BE2C (cell line): ENCODE measurements around the gene PIM3.

Experiments used
- DNase-seq: peaks from one replicate; pipeline ENCODE4 v3.0.0-alpha.2; 2020
- H3K27me3 ChIP-seq: fragments of 250-450 bp; sonication (Bioruptor Pico); 2 replicates; pipeline ENCODE4 v1.5.1; 2020; ENCODE audit warnings: mild to moderate bottlenecking
- H3K36me3 ChIP-seq: fragments of 250-450 bp; sonication (Bioruptor Pico); 2 replicates; pipeline ENCODE4 v1.5.1; 2020; ENCODE audit warnings: mild to moderate bottlenecking
- H3K4me1 ChIP-seq: fragments of 250-450 bp; sonication (Bioruptor Pico); 2 replicates; pipeline ENCODE4 v1.5.1; 2020
- H3K4me3 ChIP-seq: 2 replicates; pipeline ENCODE4 v1.5.1; 2011; ENCODE audit warnings: low read depth, low read length
- H3K9me3 ChIP-seq: fragments of 250-450 bp; sonication (Bioruptor Pico); 2 replicates; pipeline ENCODE4 v1.5.1; 2020
- CTCF ChIP-seq: IDR thresholded peaks from 2 replicates; pipeline ENCODE4 v1.5.1; 2012; ENCODE audit warnings: mild to moderate bottlenecking, low read depth, low read length

The PIM3 gene

GRCh38 chr22:49950396-49950994 is 10.1 kb upstream of the PIM3 start:
- no peaks in the 10 kb centered on the region for H3K36me3 ChIP-seq
- DNase-seq = no peak
- no peaks in the 10 kb centered on the region for H3K27me3 ChIP-seq
- H3K4me1 ChIP-seq = peaks cover 11% of the 10 kb centered on the region
- H3K9me3 ChIP-seq = no peaks in the 10 kb centered on the region
- H3K4me3 ChIP-seq = no peak overlapping the region
- no peak for TF ChIP-seq CTCF

- Histone ChIP-seq H3K27me3 (no peaks in the 10 kb centered on the region), H3K36me3 (no peaks in the 10 kb centered on the region), H3K9me3 (no peaks in the 10 kb centered on the region), H3K4me1 (peaks cover 5% of the 10 kb centered on the region), H3K4me3 (no peak overlapping the region)
- no peak for TF ChIP-seq CTCF
- no peak for DNase-seq
Observed at GRCh38 chr22:49951000-49951677, 9.4 kb upstream of the PIM3 start.

GRCh38 chr22:49951678-49951985 is 8.9 kb upstream of the PIM3 start:
- H3K27me3 ChIP-seq = no peaks in the 10 kb centered on the region
- peaks cover 5% of the 10 kb centered on the region; the same call in 1 of the 2 replicates for H3K4me1 ChIP-seq
- TF ChIP-seq CTCF = no peak
- no peaks in the 10 kb centered on the region for H3K36me3 ChIP-seq
- DNase-seq = no peak
- H3K4me3 ChIP-seq = no peak overlapping the region
- no peaks in the 10 kb centered on the region for H3K9me3 ChIP-seq

- Histone ChIP-seq H3K4me3 (no peak overlapping the region), H3K27me3 (no peaks in the 10 kb centered on the region), H3K9me3 (no peaks in the 10 kb centered on the region), H3K36me3 (no peaks in the 10 kb centered on the region), H3K4me1 (peaks cover 5% of the 10 kb centered on the region; the same call in 1 of the 2 replicates)
- TF ChIP-seq CTCF = no peak
- no peak for DNase-seq
Observed at GRCh38 chr22:49951986-49952896, 8.3 kb upstream of the PIM3 start.

- no peak for TF ChIP-seq CTCF
- no peaks in the 10 kb centered on the region for H3K9me3 ChIP-seq
- no peak overlapping the region for H3K4me3 ChIP-seq
- H3K36me3 ChIP-seq = no peaks in the 10 kb centered on the region
- H3K27me3 ChIP-seq = no peaks in the 10 kb centered on the region
- DNase-seq = no peak
- peaks cover 5% of the 10 kb centered on the region; the same call in 1 of the 2 replicates for H3K4me1 ChIP-seq
Observed at GRCh38 chr22:49953027-49953679, 7.4 kb upstream of the PIM3 start.
